Lower leg skin (tissue), 4 donors: Measurements from ENCODE around the gene IGSF3. TPM values are rescaled to one million over a fixed set of nuclear protein-coding genes. Genes with fewer than 3 reads are reported as not detected.

Experiments used
- DNase-seq, 2 donors: peaks; one replicate each; pipeline ENCODE4 v3.0.0-alpha.2; 2019; ENCODE audit warnings: low spot score in 2 of 2
- H3K4me3 ChIP-seq: fragments of 200-600 bp; sonication (generic); 2 replicates; pipeline ENCODE4 v1.5.1; 2017; ENCODE audit warnings: mild to moderate bottlenecking, low read depth; ENCODE audit not compliant: poor library complexity, severe bottlenecking
- CTCF ChIP-seq, 3 donors: fragments of 450-650 bp; IDR thresholded peaks; one replicate each; pipeline ENCODE4 v1.5.1; 2016; ENCODE audit warnings: antibody characterized with exemption in 3 of 3, mild to moderate bottlenecking in 3 of 3, moderate library complexity in 2 of 3
- POLR2A ChIP-seq, 2 donors: fragments of 450-650 bp; IDR thresholded peaks; one replicate each; pipeline ENCODE4 v1.6.1; 2016 to 2017; ENCODE audit warnings: antibody characterized with exemption in 2 of 2, mild to moderate bottlenecking in 1 of 2, moderate library complexity in 1 of 2
- WGBS, 2 donors: methylation state at CpG; one replicate each; pipeline ENCODE4 v1.1.5; 2018; 5-methylcytosine and 5-hydroxymethylcytosine counted together
- intact Hi-C: fragments of 100-400 bp; cut with DNase I; formaldehyde crosslinking; loops from one replicate; pipeline ENCODE4 v1.15.0; 2023; ENCODE audit warnings: low total_unique reads
- total RNA-seq, 4 donors: library from RNA; depleted of rRNA; stranded (reverse); fragments of >200 nt; gene quantifications; one replicate each; pipeline ENCODE4 v1.1.0, GENCODE V29; 2016

IGSF3 gene
- total RNA-seq, 4 donors from 2014 or later: 51.1 to 61.0 (median 57.1) TPM

- intact Hi-C loops: no loop called here
- H3K4me3 ChIP-seq: no peak overlapping the region
- 79 to 85% methylated on average over 4 of the region's 4 CpGs for WGBS, 2 donors
- DNase-seq: no peak
- TF ChIP-seq CTCF (IDR thresholded peaks at IDR 0.05): no peak
- TF ChIP-seq POLR2A (IDR thresholded peaks at IDR 0.05): no peak
Observed at GRCh38 chr1:116679828-116680628, 12.5 kb upstream of the IGSF3 start.

GRCh38 chr1:116679091-116679827, 11.7 kb upstream of the IGSF3 start:
- DNase-seq: no peak
- no peak for TF ChIP-seq POLR2A (IDR thresholded peaks at IDR 0.05)
- TF ChIP-seq CTCF (IDR thresholded peaks at IDR 0.05): no peak
- 64 to 75% methylated on average over 7 of the region's 7 CpGs for WGBS, 2 donors
- H3K4me3 ChIP-seq: no peak overlapping the region
- intact Hi-C loops: no loop called here

- WGBS, 2 donors: 68 to 74% methylated on average over 2 of the region's 2 CpGs
- intact Hi-C loops: no loop called here
- DNase-seq: no peak
- TF ChIP-seq CTCF (IDR thresholded peaks at IDR 0.05): no peak
- no peak for TF ChIP-seq POLR2A (IDR thresholded peaks at IDR 0.05)
- H3K4me3 ChIP-seq: no peak overlapping the region
Observed at GRCh38 chr1:116678732-116679090, 11.2 kb upstream of the IGSF3 start.

- no peak for DNase-seq
- 45 to 62% methylated on average over 2 of the region's 2 CpGs for whole genome bisulfite sequencing, 2 donors
- no peak overlapping the region for H3K4me3 ChIP-seq
- TF ChIP-seq POLR2A (IDR thresholded peaks at IDR 0.05) (no peak), CTCF (IDR thresholded peaks at IDR 0.05) (no peak)
- intact Hi-C loops: no loop called here
Observed at GRCh38 chr1:116677474-116678062, 10.0 kb upstream of the IGSF3 start.

- no peak for TF ChIP-seq POLR2A (IDR thresholded peaks at IDR 0.05)
- TF ChIP-seq CTCF (IDR thresholded peaks at IDR 0.05): no peak
- intact Hi-C loops: no loop called here
- WGBS, 2 donors: 86 to 87% methylated on average over 2 of the region's 2 CpGs
Observed at GRCh38 chr1:116676291-116676690, 8.8 kb upstream of the IGSF3 start.

More at GRCh38 chr1:116676291-116676690, 8.8 kb upstream of the IGSF3 start:
- no peak overlapping the region for H3K4me3 ChIP-seq
- DNase-seq: no peak
